K562 (cell line): ENCODE results near the gene CNTN2. TPM values are rescaled to one million over a fixed set of nuclear protein-coding genes. Genes with fewer than 3 reads are reported as not detected.

Experiments
- ATAC-seq: fragments of 200-7000 bp; cut with Tn5 transposase; 3 replicates; pipeline ENCODE4 v1.9.1; 2020; ENCODE audit warnings: moderate library complexity
- BruUV-seq: library from RNA; stranded (reverse); fragments of 400-500 nt; replicated peaks from 2 replicates; lab custom pipeline; 2021; lab: Mats Ljungman, UMichigan
- CTCF ChIA-PET: fragments of 300-600 bp; formaldehyde crosslinking; extraction: SDS; loops from one replicate; lab custom pipeline; 2021; ENCODE audit warnings: low intra/inter-chr PET ratio; lab: Yijun Ruan, JAX
- POLR2A ChIA-PET: fragments of 300-600, 350-650 bp; sonication (Branson Sonifier 250); formaldehyde crosslinking; extraction: SDS; loops from one replicate; lab custom pipeline; 2021; ENCODE audit warnings: antibody characterized with exemption, inconsistent platforms; lab: Yijun Ruan, JAX
- DNase-seq, 4 experiments: peaks; one replicate each; pipeline versions ENCODE4 v3.0.0 to v3.0.0-alpha.2; 2011 to 2018; ENCODE audit warnings: low spot score in 3 of 4, mixed read lengths in 3 of 4; ENCODE audit errors: extremely low read depth in 1 of 4
- FAIRE-seq: peaks from 2 replicates; lab custom pipeline; 2011; peaks lifted over from hg19 to GRCh38; lab: Jason Lieb, UNC
- H2AFZ ChIP-seq: 2 replicates; pipeline ENCODE4 v1.6.0; 2011; ENCODE audit warnings: low read depth, low read length, control low read depth, inconsistent platforms
- H3K27ac ChIP-seq: fragments of 200-600 bp; 3 replicates; pipeline ENCODE4 v1.8.0; 2011; ENCODE audit warnings: low read depth, mild to moderate bottlenecking, control low read depth, inconsistent platforms, low read length, moderate library complexity, mixed read lengths; ENCODE audit errors: extremely low read depth
- H3K27me3 ChIP-seq, 2 experiments: fragments of 300-600 bp in 1 of 2; 2 replicates in 1 of 2; 3 replicates in 1 of 2; pipeline versions ENCODE4 v1.6.0 to v1.8.0; 2011; ENCODE audit warnings: inconsistent platforms in 2 of 2, low read length in 2 of 2, mild to moderate bottlenecking in 1 of 2, mixed read lengths in 1 of 2, moderate library complexity in 1 of 2; ENCODE audit not compliant: control insufficient read depth in 2 of 2, insufficient read depth in 2 of 2
- H3K36me3 ChIP-seq: fragments of 300-600 bp; 3 replicates; pipeline ENCODE4 v1.8.0; 2011; ENCODE audit warnings: mild to moderate bottlenecking, low read length, inconsistent platforms; ENCODE audit not compliant: control insufficient read depth, insufficient read depth
- H3K4me1 ChIP-seq, 2 experiments: fragments of 200-600 bp in 1 of 2; replicated peaks in 1 of 2; 2 replicates in 1 of 2; 3 replicates in 1 of 2; pipeline versions ENCODE4 v1.5.1 to v1.8.0; 2011; ENCODE audit warnings: inconsistent platforms in 2 of 2, low read length in 2 of 2, mild to moderate bottlenecking in 1 of 2, mixed read lengths in 1 of 2, moderate library complexity in 1 of 2; ENCODE audit not compliant: control insufficient read depth in 2 of 2, insufficient read depth in 2 of 2
- H3K4me2 ChIP-seq: 2 replicates; pipeline ENCODE4 v1.6.1; 2011; ENCODE audit warnings: low read length, control low read depth, inconsistent platforms, mixed read lengths; ENCODE audit not compliant: insufficient read depth
- H3K4me3 ChIP-seq: fragments of 200-600 bp; sonication (generic), shearing (Covaris generic); 2 replicates; pipeline ENCODE4 v1.5.1; 2016; ENCODE audit warnings: control low read depth, inconsistent platforms
- H3K79me2 ChIP-seq: fragments of 200-600 bp; 3 replicates; pipeline ENCODE4 v1.8.0; 2011; ENCODE audit warnings: low read length, inconsistent platforms; ENCODE audit not compliant: control insufficient read depth, insufficient read depth
- H3K9ac ChIP-seq, 2 experiments: 2 replicates each; pipeline versions ENCODE4 v1.6.0 to v1.6.1; 2011; ENCODE audit warnings: low read depth in 2 of 2, low read length in 2 of 2, control low read depth in 1 of 2, inconsistent platforms in 1 of 2, mild to moderate bottlenecking in 1 of 2, mixed read lengths in 1 of 2; ENCODE audit not compliant: insufficient read depth in 1 of 2
- H3K9me1 ChIP-seq: one replicate; pipeline ENCODE4 v1.6.0; 2011; ENCODE audit warnings: inconsistent platforms, mild to moderate bottlenecking, low read length, moderate library complexity; ENCODE audit not compliant: control insufficient read depth, insufficient read depth
- H3K9me3 ChIP-seq: replicated peaks from 2 replicates; pipeline ENCODE4 v1.5.1; 2011; ENCODE audit warnings: low read depth, low read length, inconsistent platforms; ENCODE audit not compliant: control insufficient read depth, insufficient read depth
- H4K20me1 ChIP-seq: replicated peaks from 2 replicates; pipeline ENCODE4 v1.6.1; 2011; ENCODE audit warnings: low read length, inconsistent platforms, mixed read lengths; ENCODE audit not compliant: control insufficient read depth, insufficient read depth
- BCLAF1 ChIP-seq, 2 experiments: fragments of 450-650 bp in 1 of 2; IDR thresholded peaks; 2 replicates each; pipeline ENCODE4 v1.6.1; 2011 to 2017; ENCODE audit warnings: low read depth in 2 of 2, antibody characterized with exemption in 1 of 2, borderline replicate concordance in 1 of 2, low read length in 1 of 2, mild to moderate bottlenecking in 1 of 2, mixed read lengths in 1 of 2; ENCODE audit not compliant: control insufficient read depth in 1 of 2
- CBX8 ChIP-seq: fragments of 200-600 bp; sonication (generic); IDR thresholded peaks from 2 replicates; pipeline ENCODE4 v1.6.1; 2012; ENCODE audit warnings: borderline replicate concordance, mixed run types, low read depth, mild to moderate bottlenecking, moderate library complexity, mixed read lengths, low read length, control low read depth, inconsistent platforms; ENCODE audit not compliant: poor library complexity, severe bottlenecking; ENCODE audit errors: extremely low read depth
- DPF2 ChIP-seq: fragments of 450-650 bp; IDR thresholded peaks from 2 replicates; pipeline ENCODE4 v1.6.1; 2016
- HMGXB4 ChIP-seq: sonication (generic); formaldehyde crosslinking; IDR thresholded peaks from 2 replicates; pipeline ENCODE4 v1.8.1; 2023; ENCODE audit warnings: mild to moderate bottlenecking, missing genetic modification reagents
- MED1 ChIP-seq: sonication (generic); formaldehyde crosslinking; IDR thresholded peaks from 2 replicates; pipeline ENCODE4 v1.8.1; 2023; ENCODE audit warnings: missing genetic modification reagents, borderline replicate concordance
- MTF1 ChIP-seq: fragments of 250-450 bp; sonication (Bioruptor Pico); IDR thresholded peaks from 2 replicates; pipeline ENCODE4 v1.9.0; 2021; ENCODE audit warnings: moderate library complexity, mild to moderate bottlenecking, inconsistent platforms, borderline replicate concordance
- PTRF ChIP-seq: fragments of 450-650 bp; IDR thresholded peaks from 2 replicates; pipeline ENCODE4 v1.6.1; 2016; ENCODE audit warnings: mild to moderate bottlenecking, missing genetic modification characterization, missing compliant biosample characterization
- ZBTB26 ChIP-seq: fragments of 450-650 bp; formaldehyde crosslinking; IDR thresholded peaks from 2 replicates; pipeline ENCODE4 v1.4.0; 2022; ENCODE audit warnings: missing genetic modification characterization
- ZKSCAN1 ChIP-seq: fragments of 150-350 bp; IDR thresholded peaks from 2 replicates; pipeline ENCODE4 v1.6.1; 2016; ENCODE audit warnings: low read depth, low read length
- ZNF217 ChIP-seq: sonication (generic); formaldehyde crosslinking; IDR thresholded peaks from 2 replicates; pipeline ENCODE4 v1.8.0; 2022; ENCODE audit warnings: mild to moderate bottlenecking, missing genetic modification reagents
- WGBS: fragments of 100-300 bp; shearing (Covaris generic); methylation state at CpG from one replicate; pipeline ENCODE4 v1.1.6; 2016; ENCODE audit warnings: low coverage, mixed read lengths; ENCODE audit not compliant: insufficient coverage; ENCODE audit errors: missing lambda C conversion rate; 5-methylcytosine and 5-hydroxymethylcytosine counted together
- in situ Hi-C: fragments of 300-500 bp; cut with MboI; formaldehyde crosslinking; loops from 4 replicates; pipeline ENCODE4 v1.15.0; 2018; ENCODE audit warnings: inconsistent platforms, mixed read lengths
- intact Hi-C: fragments of 100-400 bp; cut with micrococcal nuclease; formaldehyde crosslinking; loops from 2 replicates; pipeline ENCODE4 v1.14.2; 2022
- polyA plus RNA-seq, 8 experiments: library from polyadenylated mRNA; depleted of rRNA in 4 of 8; stranded (reverse) in 5 of 8; unstranded in 3 of 8; fragments of >200 nt; fragmentation: Nextera tagmentation in 2 of 8; fragmentation: Illumina TruSeq in 1 of 8; extraction: Ambion mirVana in 2 of 8; extraction: Trizol in 1 of 8; gene quantifications; 2 replicates each; pipeline versions ENCODE4 v1.2.1 to v1.2.3, GENCODE V29; 2011 to 2014; ENCODE audit warnings: inconsistent platforms in 1 of 8, missing spikeins in 1 of 8
- total RNA-seq, 7 experiments: library from RNA; depleted of rRNA in 6 of 7; stranded (reverse); fragments of >200 nt in 6 of 7; fragmentation: Illumina TruSeq in 2 of 7; extraction: Trizol in 2 of 7; gene quantifications; 2 replicates each; pipeline versions ENCODE4 v1.2.1 to v1.2.3, GENCODE V29; 2011 to 2021; ENCODE audit warnings: low replicate concordance in 1 of 7

CNTN2 gene
- total and polyA plus RNA-seq, 9 of the 15 experiments (the other 6 are each of a cell fraction or from before 2014, with no cell fraction given): not detected

GRCh38 chr1:205107327-205107726, 64.3 kb downstream of the CNTN2 start:
- Histone ChIP-seq H3K9ac (no peak overlapping the region), H3K27ac (no peak overlapping the region), H3K9me1 (no peaks in the 10 kb centered on the region), H3K4me3 (no peak overlapping the region), H3K79me2 (peaks cover 7% of the 10 kb centered on the region; the same call in 2 of the 3 replicates), H4K20me1 (no peaks in the 10 kb centered on the region), H3K27me3 (no peaks in the 10 kb centered on the region), H2AFZ (no peak overlapping the region), H3K36me3 (peaks cover 87% of the 10 kb centered on the region), H3K9me3 (no peaks in the 10 kb centered on the region), H3K4me2 (no peak overlapping the region), H3K4me1 (no peaks in the 10 kb centered on the region)
- DNase-seq: no peak
- ChIA-PET CTCF (no interaction called here), POLR2A (no interaction called here)
- intact Hi-C loops (no loop called here), in situ Hi-C loops (no loop called here)
- no peak for ATAC-seq
- no TSS peak for BruUV-seq
- WGBS: 96% methylated on average over 4 of the region's 4 CpGs
- FAIRE-seq: no peak
- no peak for TF ChIP-seq DPF2
- TF ChIP-seq MTF1 (CRISPR knock-in tag): no peak
- TF ChIP-seq ZNF217 (CRISPR knock-in tag): no peak
- no peak for TF ChIP-seq ZBTB26
- no peak for TF ChIP-seq HMGXB4
- no peak for TF ChIP-seq MED1 (CRISPR knock-in tag)
- TF ChIP-seq CBX8: no peak
- TF ChIP-seq PTRF (tag): no peak
- no peak for TF ChIP-seq ZKSCAN1
- TF ChIP-seq BCLAF1 (IDR thresholded peaks at IDR 0.05; ENCODE audit: borderline replicate concordance in 1 of 2, control insufficient read depth in 1 of 2, low read depth in 2 of 2, low read length in 1 of 2): no peak
